GM19468 (cell line): ENCODE measurements around the gene CD40LG.

ENCODE experiments used
- ATAC-seq: cut with Tn5 transposase; IDR thresholded peaks from one replicate; pipeline ENCODE4 v1.9.1; 2021; ENCODE audit warnings: mild to moderate bottlenecking, moderate library complexity, moderate number of reproducible peaks; ENCODE audit not compliant: unreplicated experiment; ENCODE audit errors: extremely low read depth

Gene CD40LG

GRCh38 chrX:136691028-136691809 is 43.3 kb downstream of the CD40LG start:
- ATAC-seq, result no peak

GRCh38 chrX:136692271-136692670 is 44.3 kb downstream of the CD40LG start:
- no peak for ATAC-seq

GRCh38 chrX:136694431-136695087 is 46.6 kb downstream of the CD40LG start:
- ATAC-seq, result peak; percentile 45

GRCh38 chrX:136697156-136697555 is 49.2 kb downstream of the CD40LG start:
- ATAC-seq, result no peak

GRCh38 chrX:136708348-136708747 is 60.4 kb downstream of the CD40LG start:
- no peak for ATAC-seq
